Stomach (tissue), 9 donors: Measurements from ENCODE around the gene HSPG2. TPM values are rescaled to one million over a fixed set of nuclear protein-coding genes. Genes with fewer than 3 reads are reported as not detected.
A peak's percentile ranks its signal among the peaks of the same experiment; 100 is the strongest.

Experiments
- DNase-seq, 2 donors: peaks; one replicate each; pipeline versions ENCODE4 v3.0.0 to v3.0.0-alpha.2; 2013 to 2019
- H3K27ac ChIP-seq, 5 donors: fragments of 200-600 bp in 4 of 5; sonication (generic) in 4 of 5; one replicate each; pipeline ENCODE4 v1.5.1; 2013 to 2019; ENCODE audit warnings: mild to moderate bottlenecking in 1 of 5, moderate library complexity in 1 of 5
- H3K27me3 ChIP-seq, 3 donors: fragments of 200-600 bp; sonication (generic); one replicate each; pipeline ENCODE4 v1.5.1; 2017 to 2019; ENCODE audit warnings: mixed run types in 1 of 3
- H3K36me3 ChIP-seq, 4 donors: fragments of 200-600 bp; sonication (generic); 1 replicate in 3 of 4; 2 replicates in 1 of 4; pipeline ENCODE4 v1.5.1; 2016 to 2019
- H3K4me1 ChIP-seq, 4 donors: fragments of 200-600 bp; sonication (generic); one replicate each; pipeline ENCODE4 v1.5.1; 2016 to 2019
- H3K4me3 ChIP-seq, 4 donors: fragments of 200-600 bp; sonication (generic) in 3 of 4; one replicate each; pipeline ENCODE4 v1.5.1; 2016 to 2019; ENCODE audit warnings: mild to moderate bottlenecking in 1 of 4
- H3K9me3 ChIP-seq, 4 donors: fragments of 200-600 bp; sonication (generic); one replicate each; pipeline ENCODE4 v1.5.1; 2016 to 2019
- CTCF ChIP-seq, 7 experiments: fragments of 450-650 bp in 4 of 7; fragments of 200-600 bp in 3 of 7; sonication (generic) in 3 of 7; IDR thresholded peaks; one replicate each; pipeline ENCODE4 v1.5.1; 2016 to 2019; ENCODE audit warnings: antibody characterized with exemption in 7 of 7, control low read depth in 2 of 7, mild to moderate bottlenecking in 1 of 7
- EP300 ChIP-seq: sonication (generic); formaldehyde crosslinking; IDR thresholded peaks from one replicate; pipeline ENCODE4 v1.6.1; 2017; ENCODE audit warnings: antibody characterized with exemption
- POLR2A ChIP-seq, 4 donors: fragments of 450-650 bp; IDR thresholded peaks; one replicate each; pipeline ENCODE4 v1.6.1; 2016; ENCODE audit warnings: antibody characterized with exemption in 4 of 4, control low read depth in 2 of 4, mild to moderate bottlenecking in 1 of 4, moderate library complexity in 1 of 4
- POLR2AphosphoS5 ChIP-seq, 3 donors: sonication (generic); formaldehyde crosslinking; IDR thresholded peaks; one replicate each; pipeline ENCODE4 v1.6.1; 2016; ENCODE audit warnings: antibody characterized with exemption in 3 of 3
- WGBS, 5 donors: extraction: QIAGEN DNeasy Blood & Tissue Kit in 3 of 5; methylation state at CpG; one replicate each; pipeline versions ENCODE4 v1.1.5 to v1.1.7; 2013 to 2018; 5-methylcytosine and 5-hydroxymethylcytosine counted together
- intact Hi-C: fragments of 100-400 bp; cut with DNase I; formaldehyde crosslinking; loops from one replicate; pipeline ENCODE4 v1.15.1; 2023; ENCODE audit warnings: low total_unique reads
- polyA plus RNA-seq, 3 donors: library from polyadenylated mRNA; stranded (reverse); fragments of 200-250 nt; gene quantifications; one replicate each; pipeline ENCODE4 v1.2.3, GENCODE V29; 2013
- total RNA-seq, 5 donors: library from RNA; depleted of rRNA; stranded (reverse); fragments of >200 nt; gene quantifications; one replicate each; pipeline versions ENCODE4 v1.1.0 to v1.2.3, GENCODE V29; 2014 to 2016
- donor health status: healthy with polysubstance abuse.
- donor health status: Bipolar disorder and iron deficiency.
- donor health status: healthy.

Gene HSPG2
- total and polyA plus RNA-seq, 8 donors = 21.7 to 504 (median 133) TPM

- DNase-seq = no peak
- intact Hi-C loops = no loop called here
- Histone ChIP-seq H3K36me3 (no peaks in the 10 kb centered on the region), H3K27ac (no peak overlapping the region), H3K4me1 (peaks cover 10 to 15% (median 12%) of the 10 kb centered on the region in 4 donors), H3K9me3 (no peaks in the 10 kb centered on the region), H3K4me3 (no peak overlapping the region), H3K27me3 (no peaks in the 10 kb centered on the region)
- WGBS, 5 donors = 71 to 90% (median 85%) methylated on average over 9 to 12 of the region's 12 CpGs
- TF ChIP-seq EP300 (no peak), POLR2A (IDR thresholded peaks at IDR 0.05) (no peak), CTCF (IDR thresholded peaks at IDR 0.05) (no peak), POLR2AphosphoS5 (IDR thresholded peaks at IDR 0.05) (no peak)
Observed at GRCh38 chr1:21951226-21951870, 14.2 kb upstream of the HSPG2 start.

GRCh38 chr1:21950734-21951133 is 13.6 kb upstream of the HSPG2 start:
- 92 to 98% (median 94%) methylated on average over 7 of the region's 7 CpGs for WGBS, 5 donors
- Histone ChIP-seq H3K27ac (no peak overlapping the region), H3K4me3 (no peak overlapping the region), H3K36me3 (no peaks in the 10 kb centered on the region), H3K9me3 (no peaks in the 10 kb centered on the region), H3K4me1 (peaks cover 3 to 9% (median 6%) of the 10 kb centered on the region in 4 donors), H3K27me3 (no peaks in the 10 kb centered on the region)
- intact Hi-C loops = no loop called here
- no peak for DNase-seq
- TF ChIP-seq EP300 = no peak
- no peak for TF ChIP-seq POLR2AphosphoS5 (IDR thresholded peaks at IDR 0.05)
- no peak for TF ChIP-seq POLR2A (IDR thresholded peaks at IDR 0.05)
- no peak for TF ChIP-seq CTCF (IDR thresholded peaks at IDR 0.05)

- H3K27ac ChIP-seq = peak overlapping the region in 1 of 5 donors; percentile 18
- H3K4me1 ChIP-seq = peaks cover 9 to 30% (median 25%) of the 10 kb centered on the region in 4 donors
- intact Hi-C loops = no loop called here
- no peaks in the 10 kb centered on the region for H3K9me3 ChIP-seq
- H3K4me3 ChIP-seq = no peak overlapping the region
- TF ChIP-seq POLR2AphosphoS5 (IDR thresholded peaks at IDR 0.05) = peak in 1 of 3 donors; percentile 24
- no peak for TF ChIP-seq POLR2A (IDR thresholded peaks at IDR 0.05)
- no peak for TF ChIP-seq EP300
- H3K36me3 ChIP-seq = no peaks in the 10 kb centered on the region
- 55 to 85% (median 63%) methylated on average over 5 to 11 of the region's 11 CpGs for WGBS, 5 donors
- H3K27me3 ChIP-seq = no peaks in the 10 kb centered on the region
- DNase-seq = peak in 1 of 2 donors; percentile 51
Observed at GRCh38 chr1:21946836-21947587, 9.9 kb upstream of the HSPG2 start.

GRCh38 chr1:21944733-21945073 is 7.6 kb upstream of the HSPG2 start:
- 58 to 77% (median 71%) methylated on average over 3 of the region's 3 CpGs for WGBS, 5 donors
- H3K36me3 ChIP-seq = no peaks in the 10 kb centered on the region
- intact Hi-C loops = no loop called here
- peak overlapping the region in 4 of 5 donors; percentile 52 to 97 (median 90) for H3K27ac ChIP-seq
- no peak for TF ChIP-seq EP300
- no peak for TF ChIP-seq POLR2AphosphoS5 (IDR thresholded peaks at IDR 0.05)
- TF ChIP-seq CTCF (IDR thresholded peaks at IDR 0.05) = no peak
- TF ChIP-seq POLR2A (IDR thresholded peaks at IDR 0.05) = no peak
- H3K27me3 ChIP-seq = no peaks in the 10 kb centered on the region
- H3K9me3 ChIP-seq = no peaks in the 10 kb centered on the region
- DNase-seq = no peak
- H3K4me3 ChIP-seq = no peak overlapping the region
- H3K4me1 ChIP-seq = peaks cover 14 to 53% (median 41%) of the 10 kb centered on the region in 4 donors
